Omental fat pad (tissue), 4 donors: ENCODE measurements around the gene SEPTIN11. TPM values are rescaled to one million over a fixed set of nuclear protein-coding genes. Genes with fewer than 3 reads are reported as not detected.

Experiments used
- ATAC-seq: fragments of 150-250 bp; one replicate; pipeline ENCODE4 v1.9.1; 2016; ENCODE audit warnings: mild to moderate bottlenecking, moderate library complexity; ENCODE audit not compliant: low FRiP score
- DNase-seq: peaks from one replicate; pipeline ENCODE4 v3.0.0-alpha.2; 2019; ENCODE audit warnings: low spot score
- CTCF ChIP-seq, 3 donors: fragments of 450-650 bp; IDR thresholded peaks; one replicate each; pipeline ENCODE4 v1.5.1; 2016 to 2017; ENCODE audit warnings: antibody characterized with exemption in 3 of 3, mild to moderate bottlenecking in 3 of 3, moderate library complexity in 2 of 3
- total RNA-seq, 4 donors: library from RNA; depleted of rRNA; stranded (reverse); fragments of >200 nt; gene quantifications; one replicate each; pipeline ENCODE4 v1.1.0, GENCODE V29; 2016

SEPTIN11 gene
- total RNA-seq, 4 donors from 2014 or later = 203 to 434 (median 245) TPM

DNA sequence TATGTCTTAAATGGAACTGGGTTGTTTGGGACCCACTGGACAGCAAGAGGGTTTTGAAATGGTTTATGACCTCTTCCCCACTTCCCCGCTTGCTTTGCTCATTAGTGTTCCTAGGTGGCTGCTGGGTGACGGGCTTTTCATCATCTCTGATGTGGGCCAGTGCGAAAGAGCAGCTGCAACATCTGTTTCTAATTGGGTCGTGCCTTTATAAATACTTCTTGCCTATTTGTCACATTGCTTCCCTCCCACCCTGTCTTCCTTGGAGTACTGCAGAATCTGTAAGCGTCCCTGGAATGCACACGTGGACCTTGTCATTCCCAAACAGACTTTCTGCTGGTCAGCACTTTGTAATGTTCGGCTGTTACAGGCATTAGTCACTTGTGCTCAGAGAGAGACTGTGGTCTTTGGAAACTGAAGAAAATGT is 35.2 kb downstream of the SEPTIN11 start:
- DNase-seq (no peak), ATAC-seq (peak; percentile 89)
- no peak for TF ChIP-seq CTCF (IDR thresholded peaks at IDR 0.05)

DNA sequence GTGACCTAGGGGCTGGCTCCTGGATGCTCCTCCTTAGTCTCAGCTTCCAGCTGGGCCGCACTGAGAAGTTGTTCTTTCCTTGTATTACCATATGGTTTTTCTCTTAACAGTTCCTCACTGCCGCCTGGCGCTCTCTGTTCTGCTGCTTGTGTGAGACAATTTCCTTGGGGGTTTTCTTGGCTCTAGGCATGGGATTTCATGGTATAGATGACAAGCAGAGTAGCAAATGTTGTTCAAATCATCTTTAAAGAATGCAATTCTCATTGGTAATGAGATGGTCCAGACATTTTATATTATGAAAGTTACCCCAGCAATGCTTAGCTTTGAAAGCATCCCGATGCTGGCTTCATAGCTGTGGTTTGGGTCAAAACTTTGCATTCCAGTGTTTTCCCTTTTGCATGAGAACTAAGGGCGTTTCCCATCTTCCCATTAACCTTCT is 37.6 kb downstream of the SEPTIN11 start:
- no peak for TF ChIP-seq CTCF (IDR thresholded peaks at IDR 0.05)
- DNase-seq (no peak), ATAC-seq (no peak)

DNA sequence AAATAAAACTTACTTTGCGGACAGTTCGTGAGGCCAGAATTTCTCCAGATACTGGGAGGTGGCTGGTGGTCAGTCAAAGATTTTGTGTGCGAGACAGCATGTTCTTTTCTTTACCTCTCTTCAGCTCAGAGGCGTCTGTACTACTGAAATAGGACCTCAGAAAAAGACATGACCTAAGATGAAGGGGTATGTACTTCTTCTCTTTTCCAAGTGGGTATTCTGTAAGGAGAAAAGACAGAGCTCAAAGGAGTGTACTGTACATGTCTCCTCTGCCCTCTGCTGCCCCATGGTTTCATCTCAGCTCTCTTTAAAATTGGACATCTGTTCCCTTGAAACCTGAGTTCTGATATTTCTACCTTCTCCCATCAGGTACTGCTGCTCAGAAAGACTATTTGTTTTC is 38.1 kb downstream of the SEPTIN11 start:
- no peak for DNase-seq
- TF ChIP-seq CTCF (IDR thresholded peaks at IDR 0.05) = no peak
- no peak for ATAC-seq

DNA sequence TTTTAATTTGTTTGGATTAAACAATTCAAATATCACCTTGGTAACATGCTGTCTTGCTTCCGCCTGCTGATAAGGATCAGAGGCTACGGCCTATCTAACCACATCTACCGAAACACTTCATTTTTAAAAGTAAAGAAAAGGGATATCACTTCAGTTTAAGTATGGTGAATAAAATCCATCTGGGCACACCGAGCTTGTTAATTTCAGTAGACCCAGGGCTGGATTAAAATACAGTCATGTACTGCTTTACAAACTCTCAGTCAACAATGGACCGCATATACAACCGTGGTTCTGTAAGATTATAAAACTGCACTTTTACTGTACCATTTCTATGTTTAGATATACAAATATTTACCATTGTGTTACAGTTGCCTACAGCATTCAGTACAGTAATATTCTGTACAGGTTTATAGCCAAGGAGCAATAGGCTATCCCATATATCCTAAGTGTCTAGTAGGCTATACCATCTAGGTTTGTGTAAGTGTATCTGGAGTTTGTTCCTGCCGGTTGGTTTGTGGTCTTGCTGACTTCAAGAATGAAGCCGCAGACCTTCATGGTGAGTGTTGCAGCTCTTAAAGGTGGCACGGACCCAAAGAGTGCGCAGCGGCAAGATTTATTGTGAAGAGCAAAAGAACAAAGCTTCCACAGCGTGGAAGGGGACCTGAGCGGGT is 40.0 kb downstream of the SEPTIN11 start:
- ATAC-seq (no peak), DNase-seq (no peak)
- no peak for TF ChIP-seq CTCF (IDR thresholded peaks at IDR 0.05)

- no peak for DNase-seq
- TF ChIP-seq CTCF (IDR thresholded peaks at IDR 0.05) = no peak
- ATAC-seq = no peak
Measured at GRCh38 chr4:76990288-76991080, 40.9 kb downstream of the SEPTIN11 start.

DNA sequence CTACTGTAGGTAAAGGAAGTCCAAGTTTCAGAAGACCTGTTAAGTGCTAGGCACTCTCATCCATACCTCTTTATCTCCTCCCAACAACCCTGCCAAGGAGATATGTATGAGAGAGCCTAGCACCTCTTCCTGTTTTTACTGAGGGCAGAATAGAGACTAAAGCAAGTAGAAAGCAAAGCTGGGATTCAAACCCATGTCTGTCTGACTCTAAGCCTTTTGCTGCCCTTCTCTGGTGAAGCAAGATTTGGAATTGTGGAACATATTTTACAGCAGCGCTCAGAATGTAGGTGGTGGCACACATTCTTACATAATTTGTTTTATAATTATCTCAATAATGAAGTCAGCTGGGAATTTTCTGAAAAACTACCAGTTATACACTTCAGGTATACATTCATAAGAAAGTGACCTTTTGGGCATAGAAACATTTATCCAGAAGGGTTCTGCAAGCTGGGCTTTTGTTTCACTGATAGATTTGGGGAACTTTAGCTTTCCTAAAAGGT is 41.7 kb downstream of the SEPTIN11 start:
- TF ChIP-seq CTCF (IDR thresholded peaks at IDR 0.05) = no peak
- ATAC-seq (no peak), DNase-seq (no peak)
